Measurements from ENCODE around the gene CELA3A.
"Not testable (repeated sequence)": the region's sequence is repeated elsewhere in the genome, so short reads cannot be mapped to it uniquely, and the experiment has no call there.

The CELA3A gene
- total RNA-seq = 0 reads per million in 2 donors

- DNase-seq = no peak
Measured at GRCh38 chr1:22001409-22001808, at the start of gene CELA3A. TSS of gene CELA3A (plus strand) at chr1:22001657. CDS start at chr1:22001675, 18 bp downstream.

DNA sequence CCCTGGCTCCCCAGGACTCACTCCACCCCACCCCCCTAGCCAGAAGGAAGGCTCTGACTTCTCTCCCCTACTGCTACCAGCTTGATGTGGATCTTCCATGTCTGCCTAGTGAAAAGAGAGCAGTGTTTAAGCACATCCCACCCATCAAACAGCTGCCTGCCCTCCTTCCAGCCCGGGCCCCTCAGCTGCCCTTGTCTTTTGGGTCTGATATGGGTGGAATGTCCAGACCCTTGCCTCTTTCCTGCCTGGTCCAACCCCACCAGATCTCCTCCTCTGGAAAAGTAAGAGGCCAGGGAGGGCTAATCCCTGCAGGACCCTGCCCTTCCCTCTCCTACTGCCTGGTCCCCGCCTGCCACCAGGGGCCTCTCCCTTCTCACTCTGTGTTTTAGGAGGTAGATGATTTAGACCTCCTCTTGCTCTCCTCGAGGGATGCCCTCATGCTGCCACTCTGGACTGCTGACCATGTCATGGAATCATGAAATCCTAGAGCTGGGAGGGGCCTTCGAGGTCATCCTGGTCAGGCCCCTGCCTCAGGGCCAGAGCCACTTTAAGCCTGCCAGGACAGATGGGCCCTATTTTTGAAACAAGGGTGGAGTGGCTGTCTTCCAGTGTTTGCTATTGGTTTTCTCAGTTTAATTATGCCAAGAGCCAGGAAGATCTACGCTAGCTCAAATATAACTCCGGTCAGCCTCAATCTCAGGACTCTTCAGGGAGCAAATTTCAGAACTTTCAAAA, 48.5 kb upstream of the CELA3A start:
- DNase-seq = no peak

DNA sequence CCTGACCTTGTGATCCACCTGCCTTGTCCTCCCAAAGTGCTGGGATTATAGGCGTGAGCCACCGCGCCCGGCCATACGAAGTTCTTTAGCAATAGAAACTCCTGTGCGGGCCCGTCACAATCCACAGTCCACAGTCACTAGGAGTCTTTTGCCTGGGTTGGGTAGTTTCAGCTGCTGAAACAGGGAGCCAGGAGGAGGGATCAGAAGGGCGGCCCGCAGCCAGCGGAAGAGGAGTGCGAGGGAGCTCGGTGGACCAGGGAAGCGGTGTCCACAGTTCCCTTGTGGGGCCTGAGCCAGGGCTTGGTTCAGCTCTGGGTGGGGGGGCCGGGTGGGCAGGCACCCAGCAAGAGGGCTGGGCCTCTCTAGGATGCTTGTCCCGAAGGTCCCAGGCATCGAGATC, 46.4 kb upstream of the CELA3A start:
- no peak for DNase-seq

DNA sequence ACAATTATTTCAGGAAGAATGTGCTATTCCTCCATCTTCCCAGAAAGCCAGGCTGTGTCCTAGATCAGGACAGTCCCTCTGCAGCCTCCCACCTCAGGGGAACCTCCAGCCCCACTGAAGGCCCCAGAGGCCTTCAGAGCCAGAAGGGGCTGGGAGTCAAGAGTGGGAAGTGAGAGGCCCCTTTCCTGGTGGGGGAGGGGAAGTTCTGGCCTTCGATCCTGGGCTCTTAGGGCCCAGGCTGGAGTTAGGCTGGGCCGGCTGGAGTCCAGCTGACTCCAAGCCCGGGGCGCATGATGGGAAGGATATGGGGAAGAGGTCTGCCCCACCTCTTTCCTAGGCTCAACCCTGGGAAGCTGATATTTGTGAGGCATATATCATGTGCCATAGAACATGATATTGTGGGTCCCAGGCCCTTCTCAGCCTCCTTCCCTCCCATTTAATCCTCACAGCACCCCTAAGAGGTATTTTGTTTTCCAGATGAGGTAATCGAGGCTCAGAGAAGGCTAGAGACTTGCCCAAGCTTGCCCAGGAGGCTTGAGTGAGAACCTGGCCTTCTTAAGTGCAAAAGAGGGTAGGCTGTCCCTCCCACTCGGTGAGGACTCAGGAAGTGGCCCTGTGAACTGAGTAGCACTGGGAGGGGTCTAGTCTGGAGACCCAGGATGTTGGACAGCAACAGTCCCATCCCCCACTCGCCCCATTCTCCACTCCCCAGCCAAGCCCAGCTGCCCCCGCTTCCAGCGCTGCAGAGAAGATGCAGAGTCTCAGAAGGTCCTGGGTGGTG, 45.8 kb upstream of the CELA3A start:
- peak in 1 of 5 experiments; percentile 16 for DNase-seq

DNA sequence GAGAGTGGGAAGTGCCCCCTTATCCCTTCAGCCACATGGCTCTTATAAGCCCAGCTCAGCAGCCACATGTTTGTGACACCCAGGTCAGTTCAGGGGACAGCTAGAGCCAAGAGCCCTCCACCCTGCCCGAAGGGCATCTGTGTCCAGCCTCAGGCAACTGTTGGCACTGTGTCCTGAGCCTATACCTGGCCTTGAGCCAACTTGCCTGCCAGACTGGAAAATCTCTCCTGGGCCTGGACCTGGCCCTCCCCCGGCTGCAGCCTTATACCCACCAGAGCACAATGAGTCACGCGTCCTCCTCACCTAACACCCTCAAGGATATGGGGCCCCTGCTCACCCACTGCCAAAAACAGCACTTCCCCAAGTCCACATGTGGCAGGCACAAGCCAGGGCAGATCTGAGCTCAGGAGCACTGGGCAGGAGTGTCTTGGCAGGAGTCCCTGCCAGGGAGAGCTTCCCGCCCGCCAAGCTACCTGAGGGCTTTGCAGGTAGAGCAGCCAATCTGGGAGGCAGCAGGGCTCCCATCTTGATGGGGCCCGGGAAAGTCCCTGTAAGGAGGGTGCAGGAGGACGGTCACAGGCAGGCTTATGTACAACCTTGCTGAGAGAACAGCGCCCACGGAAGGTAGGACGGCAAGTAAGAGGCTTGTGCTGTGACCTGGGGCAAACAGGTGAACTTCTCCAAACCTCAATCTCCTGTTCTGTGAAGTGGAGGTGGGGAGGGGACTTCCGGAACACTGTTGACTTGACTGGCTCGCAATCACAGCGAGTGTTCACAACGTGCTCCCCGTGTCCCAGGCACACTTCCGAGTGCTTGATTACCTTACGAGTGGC, 44.5 kb upstream of the CELA3A start:
- peak; percentile 19 to 49 (median 35) for DNase-seq

- DNase-seq = no peak
Measured at GRCh38 chr1:21961337-21961736, 40.1 kb upstream of the CELA3A start.

- no peak for DNase-seq
Measured at GRCh38 chr1:21961799-21962198, 39.7 kb upstream of the CELA3A start.

DNA sequence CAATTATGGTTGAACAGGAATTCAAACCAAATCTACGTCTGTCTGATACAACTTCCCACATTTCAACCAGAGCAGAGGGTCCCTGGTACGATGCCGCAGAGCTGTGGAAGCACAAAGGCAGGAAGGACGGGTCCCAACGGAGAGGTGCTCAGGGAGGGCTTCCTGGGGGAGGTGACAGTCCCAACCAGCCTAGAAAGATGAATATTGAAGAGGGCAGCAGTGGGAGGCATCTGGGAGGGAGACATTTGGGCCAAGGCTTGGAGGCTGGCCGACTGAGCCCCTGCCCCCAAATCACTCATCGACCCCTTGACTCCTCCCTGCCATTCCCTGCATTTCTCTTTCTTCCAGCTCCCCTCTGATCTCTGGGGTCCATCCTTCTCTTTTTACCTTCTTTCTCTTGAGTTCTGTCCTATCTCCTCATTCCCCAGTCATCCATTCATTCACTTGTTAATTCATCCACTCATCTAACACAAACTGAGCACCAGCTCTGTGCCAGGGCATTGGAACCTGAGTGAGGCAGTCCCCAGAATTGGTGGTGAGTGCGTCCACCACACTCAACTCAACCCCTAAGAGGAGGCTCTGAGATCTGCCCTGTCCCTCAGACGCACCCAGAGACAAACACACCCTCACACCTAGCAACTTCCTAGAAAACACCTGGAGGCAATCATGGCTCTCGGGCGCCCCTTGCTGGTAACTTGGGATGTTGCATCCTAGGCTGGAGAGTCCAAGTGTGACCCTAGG, 37.8 kb upstream of the CELA3A start:
- peak; percentile 58 to 78 (median 65) for DNase-seq

DNA sequence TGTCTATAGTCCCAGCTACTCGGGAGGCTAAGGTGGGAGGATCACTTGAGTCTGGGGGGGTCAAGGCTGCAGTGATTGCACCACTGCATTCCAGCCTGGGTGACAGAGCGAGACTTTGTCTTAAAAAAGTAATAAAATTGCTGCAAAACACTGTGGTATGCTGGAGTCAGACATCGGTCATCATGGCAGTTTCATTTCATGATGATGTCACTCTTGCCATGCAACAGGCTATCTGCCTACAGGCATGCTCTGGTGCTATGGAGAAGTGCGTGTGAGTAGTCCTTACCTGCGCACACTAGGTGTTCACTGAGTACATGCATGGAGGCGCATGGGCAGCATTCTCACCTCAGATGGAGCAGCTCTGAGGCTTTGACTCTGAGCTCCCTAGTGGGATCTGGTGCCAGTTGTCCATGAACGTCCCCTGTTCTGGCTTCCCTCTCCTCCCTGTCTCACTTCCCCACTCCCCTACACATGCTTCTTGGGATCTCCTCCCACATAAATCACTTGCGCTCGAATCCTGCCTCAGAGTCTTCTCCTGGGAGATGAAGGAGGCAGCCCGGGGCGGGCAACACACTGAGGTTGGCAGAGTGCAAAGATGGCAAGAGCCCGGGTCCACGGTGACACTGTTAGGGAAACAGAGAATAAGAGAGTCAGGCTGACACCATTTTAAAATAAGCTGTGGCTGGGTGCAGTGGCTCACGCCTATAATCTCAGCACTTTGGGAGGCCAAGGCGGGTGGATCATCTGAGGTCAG, 35.0 kb upstream of the CELA3A start:
- no peak for DNase-seq

GRCh38 chr1:21967216-21967615, 34.2 kb upstream of the CELA3A start:
- DNase-seq = not testable (repeated sequence)

GRCh38 chr1:21969066-21969465, 32.4 kb upstream of the CELA3A start:
- not testable (repeated sequence) for DNase-seq

- not testable (repeated sequence) for DNase-seq
Measured at GRCh38 chr1:21970523-21970922, 30.9 kb upstream of the CELA3A start.

DNA sequence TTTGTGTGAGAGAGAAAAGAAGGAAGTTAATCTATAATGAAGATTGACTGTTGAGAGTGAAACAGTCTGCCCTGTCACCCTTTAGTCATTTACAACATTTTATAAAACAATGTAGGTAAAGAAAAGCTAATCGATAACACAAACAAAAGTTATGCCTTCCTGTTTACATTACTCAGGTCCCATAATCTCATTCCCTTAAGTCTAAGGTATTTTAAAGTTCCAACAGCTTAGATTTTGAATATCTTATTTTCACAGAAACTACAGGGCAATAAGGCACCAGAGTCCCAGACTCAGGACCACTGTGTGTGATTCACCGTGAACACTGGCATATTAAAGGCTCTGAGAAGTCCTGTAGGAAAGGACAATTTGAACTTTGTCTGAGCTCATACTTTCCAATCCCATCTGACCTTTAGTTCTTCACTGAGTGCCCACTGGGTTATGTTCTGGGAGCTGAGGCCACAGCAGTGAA, 28.4 kb upstream of the CELA3A start:
- DNase-seq = not testable (repeated sequence)

DNA sequence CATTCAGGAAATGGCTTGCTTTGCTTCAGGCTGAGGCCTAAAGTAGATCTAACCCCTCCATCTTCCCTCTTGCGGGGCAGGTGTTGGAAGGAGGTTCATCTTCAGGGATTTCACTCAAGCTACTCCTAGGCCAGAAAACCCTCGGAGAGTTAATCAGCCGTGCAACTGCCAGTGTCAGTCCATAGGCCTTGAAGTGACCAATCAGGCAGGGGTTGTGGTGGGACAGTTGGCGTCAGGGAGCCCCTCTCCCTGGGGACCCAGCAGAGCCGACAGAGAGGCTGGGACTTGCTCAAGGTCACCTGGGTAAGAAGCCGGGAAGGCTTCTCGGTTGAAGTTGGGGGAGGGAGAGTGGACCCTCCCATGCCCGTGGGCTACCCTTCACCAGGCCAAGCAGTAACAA, 27.5 kb upstream of the CELA3A start:
- not testable (repeated sequence) for DNase-seq

- DNase-seq = not testable (repeated sequence)
Measured at GRCh38 chr1:21974699-21975098, 26.8 kb upstream of the CELA3A start.

- not testable (repeated sequence) for DNase-seq
Measured at GRCh38 chr1:21975296-21975695, 26.2 kb upstream of the CELA3A start.

DNA sequence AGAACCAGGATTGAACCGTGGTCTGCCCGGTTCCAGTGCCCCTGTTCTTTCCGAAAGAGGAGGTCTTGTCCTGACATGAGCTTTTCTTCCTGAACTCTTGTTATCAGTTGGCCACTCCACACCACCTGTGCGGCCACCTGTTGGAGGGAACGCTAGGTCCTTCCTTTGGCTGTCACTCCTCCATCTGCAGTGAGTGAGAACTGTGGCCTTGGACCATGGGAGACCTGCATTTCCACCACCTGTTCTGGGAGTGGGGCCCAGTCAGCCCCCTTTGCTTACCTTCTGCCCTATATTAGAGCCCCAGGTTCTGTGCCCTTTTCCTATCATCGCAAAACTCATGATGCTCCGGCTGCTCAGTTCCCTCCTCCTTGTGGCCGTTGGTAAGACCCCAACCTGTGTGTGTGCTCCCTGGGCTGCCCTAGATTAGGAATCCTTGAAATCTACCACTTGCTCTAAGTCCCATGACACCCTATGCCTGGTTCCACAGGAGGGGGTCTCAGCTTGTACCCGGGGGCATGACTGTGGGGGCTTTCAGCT, 24.7 kb upstream of the CELA3A start, which contains the start of gene CELA3B:
Gene CELA3B (plus strand): TSS at position 320 of the 537 bp plus-strand sequence. CDS start 18 bp downstream, at position 338.
- not testable (repeated sequence) for DNase-seq

DNA sequence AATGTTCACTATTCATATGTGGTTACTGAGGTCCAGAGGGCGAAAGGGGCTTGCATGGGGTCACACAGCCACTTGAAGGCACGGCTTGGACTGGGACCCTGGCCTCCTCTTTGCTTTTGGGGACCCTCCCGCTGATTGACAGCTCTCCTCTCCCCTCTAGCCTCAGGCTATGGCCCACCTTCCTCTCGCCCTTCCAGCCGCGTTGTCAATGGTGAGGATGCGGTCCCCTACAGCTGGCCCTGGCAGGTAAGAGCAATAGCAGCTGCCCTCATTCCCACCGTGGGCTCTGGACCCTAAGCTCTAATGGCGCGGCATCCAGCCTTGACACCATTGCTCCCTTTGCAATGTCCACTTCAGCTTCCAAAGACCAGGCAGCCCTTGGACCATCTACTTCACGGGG, 23.2 kb upstream of the CELA3A start:
- DNase-seq = not testable (repeated sequence)

GRCh38 chr1:21980515-21981220, 20.8 kb upstream of the CELA3A start:
- peak in 1 of 5 experiments; percentile 11 for DNase-seq

GRCh38 chr1:21981253-21981652, 20.2 kb upstream of the CELA3A start:
- not testable (repeated sequence) for DNase-seq

Measured in T-helper 2 cell (primary cell).